ENCODE data around the gene HS3ST3B1.

HS3ST3B1 gene

GRCh38 chr17:14304222-14304772, 3.4 kb downstream of the HS3ST3B1 start:
- TF ChIP-seq CTCF (IDR thresholded peaks at IDR 0.05): no peak

- TF ChIP-seq CTCF (IDR thresholded peaks at IDR 0.05): no peak
These were observed 4.1 kb downstream of the HS3ST3B1 start for GRCh38 chr17:14304773-14305517.

GRCh38 chr17:14305785-14306496, 5.1 kb downstream of the HS3ST3B1 start:
- no peak for TF ChIP-seq CTCF (IDR thresholded peaks at IDR 0.05)

GRCh38 chr17:14306596-14306995, 5.7 kb downstream of the HS3ST3B1 start:
- TF ChIP-seq CTCF (IDR thresholded peaks at IDR 0.05): no peak; the same call in 1 of the 2 replicates

GRCh38 chr17:14307560-14308024, 6.7 kb downstream of the HS3ST3B1 start:
- no peak for TF ChIP-seq CTCF (IDR thresholded peaks at IDR 0.05)

- no peak for TF ChIP-seq CTCF (IDR thresholded peaks at IDR 0.05)
These were observed 7.7 kb downstream of the HS3ST3B1 start for GRCh38 chr17:14308636-14308964.

- no peak for TF ChIP-seq CTCF (IDR thresholded peaks at IDR 0.05)
These were observed 8.3 kb downstream of the HS3ST3B1 start for GRCh38 chr17:14308965-14309879.
